Thyroid gland (tissue), 4 donors: ENCODE data around the gene VWCE. TPM values are rescaled to one million over a fixed set of nuclear protein-coding genes. Genes with fewer than 3 reads are reported as not detected.

Experiments
- DNase-seq, 2 donors: peaks; one replicate each; pipeline ENCODE4 v3.0.0-alpha.2; 2019
- H3K27ac ChIP-seq, 3 donors: fragments of 200-600 bp; sonication (generic); 1 replicate in 2 of 3; 2 replicates in 1 of 3; pipeline ENCODE4 v1.5.1; 2016 to 2019; ENCODE audit warnings: mild to moderate bottlenecking in 1 of 3, moderate library complexity in 1 of 3
- H3K27me3 ChIP-seq: fragments of 200-600 bp; sonication (generic); one replicate; pipeline ENCODE4 v1.5.1; 2019
- H3K36me3 ChIP-seq, 2 donors: fragments of 200-600 bp; sonication (generic); one replicate each; pipeline ENCODE4 v1.5.1; 2016 to 2019
- H3K4me1 ChIP-seq, 2 donors: fragments of 200-600 bp; sonication (generic); one replicate each; pipeline ENCODE4 v1.5.1; 2017 to 2019
- H3K4me3 ChIP-seq, 3 donors: fragments of 200-600 bp; sonication (generic); replicated peaks in 1 of 3; 1 replicate in 2 of 3; 2 replicates in 1 of 3; pipeline ENCODE4 v1.5.1; 2016; ENCODE audit warnings: mild to moderate bottlenecking in 1 of 3
- H3K9me3 ChIP-seq: fragments of 200-600 bp; sonication (generic); one replicate; pipeline ENCODE4 v1.5.1; 2017
- POLR2A ChIP-seq, 2 donors: fragments of 450-650 bp; IDR thresholded peaks; one replicate each; pipeline ENCODE4 v1.6.1; 2017; ENCODE audit warnings: antibody characterized with exemption in 2 of 2, mild to moderate bottlenecking in 2 of 2, moderate library complexity in 1 of 2
- WGBS, 2 donors: methylation state at CpG; one replicate each; pipeline ENCODE4 v1.1.5; 2017; 5-methylcytosine and 5-hydroxymethylcytosine counted together
- intact Hi-C: fragments of 100-400 bp; cut with DNase I; formaldehyde crosslinking; loops from one replicate; pipeline ENCODE4 v1.15.1; 2023
- total RNA-seq, 4 donors: library from RNA; depleted of rRNA; stranded (reverse); fragments of >200 nt; gene quantifications; one replicate each; pipeline ENCODE4 v1.2.3, GENCODE V29; 2016
- TF ChIP-seq, protein P1 (sequence below), 6 experiments: fragments of 200-600 bp in 3 of 6; fragments of 450-650 bp in 3 of 6; sonication (generic) in 3 of 6; IDR thresholded peaks; one replicate each; pipeline ENCODE4 v1.5.1; 2016 to 2019; ENCODE audit warnings: antibody characterized with exemption in 6 of 6, mild to moderate bottlenecking in 2 of 6, inconsistent platforms in 1 of 6, moderate library complexity in 1 of 6

Gene VWCE
- total RNA-seq, 4 donors from 2014 or later, result 0.54 to 2.5 (median 1.0) TPM

DNA sequence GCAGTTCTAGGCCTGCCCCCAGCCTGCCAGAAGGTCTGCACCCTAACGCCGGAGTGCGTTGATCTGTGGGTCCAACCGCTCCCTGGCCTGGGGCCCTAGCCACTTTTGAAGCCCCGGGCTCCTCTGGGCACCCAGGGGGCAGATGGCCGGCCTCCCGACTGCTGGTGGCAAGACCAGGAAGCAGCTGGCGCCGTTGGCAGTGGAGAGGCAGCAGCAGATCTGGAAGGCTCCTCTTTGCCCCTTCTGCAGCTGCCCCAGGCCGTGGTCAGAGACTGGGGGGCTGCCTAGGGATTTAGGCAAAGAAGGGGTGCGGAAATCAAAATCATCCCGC is 445 bp upstream of the VWCE start:
- peak; percentile 17 to 18 for DNase-seq
- intact Hi-C loops, result no loop called here
- H3K4me3 ChIP-seq, result peak overlapping the region in 1 of 3 donors; percentile 63
- no peaks in the 10 kb centered on the region for H3K9me3 ChIP-seq
- H3K27ac ChIP-seq, result peak overlapping the region in 1 of 3 donors; percentile 23
- H3K4me1 ChIP-seq, result peaks cover 8 to 25% of the 10 kb centered on the region in 2 donors
- TF ChIP-seq, protein P1, sequence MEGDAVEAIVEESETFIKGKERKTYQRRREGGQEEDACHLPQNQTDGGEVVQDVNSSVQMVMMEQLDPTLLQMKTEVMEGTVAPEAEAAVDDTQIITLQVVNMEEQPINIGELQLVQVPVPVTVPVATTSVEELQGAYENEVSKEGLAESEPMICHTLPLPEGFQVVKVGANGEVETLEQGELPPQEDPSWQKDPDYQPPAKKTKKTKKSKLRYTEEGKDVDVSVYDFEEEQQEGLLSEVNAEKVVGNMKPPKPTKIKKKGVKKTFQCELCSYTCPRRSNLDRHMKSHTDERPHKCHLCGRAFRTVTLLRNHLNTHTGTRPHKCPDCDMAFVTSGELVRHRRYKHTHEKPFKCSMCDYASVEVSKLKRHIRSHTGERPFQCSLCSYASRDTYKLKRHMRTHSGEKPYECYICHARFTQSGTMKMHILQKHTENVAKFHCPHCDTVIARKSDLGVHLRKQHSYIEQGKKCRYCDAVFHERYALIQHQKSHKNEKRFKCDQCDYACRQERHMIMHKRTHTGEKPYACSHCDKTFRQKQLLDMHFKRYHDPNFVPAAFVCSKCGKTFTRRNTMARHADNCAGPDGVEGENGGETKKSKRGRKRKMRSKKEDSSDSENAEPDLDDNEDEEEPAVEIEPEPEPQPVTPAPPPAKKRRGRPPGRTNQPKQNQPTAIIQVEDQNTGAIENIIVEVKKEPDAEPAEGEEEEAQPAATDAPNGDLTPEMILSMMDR (IDR thresholded peaks at IDR 0.05), result no peak
- no peak for TF ChIP-seq POLR2A (IDR thresholded peaks at IDR 0.05)
- H3K27me3 ChIP-seq, result no peaks in the 10 kb centered on the region
- WGBS, 2 donors, result 49 to 63% methylated on average over 9 to 11 of the region's 12 CpGs
- H3K36me3 ChIP-seq, result peaks cover 12 to 27% of the 10 kb centered on the region in 2 donors

DNA sequence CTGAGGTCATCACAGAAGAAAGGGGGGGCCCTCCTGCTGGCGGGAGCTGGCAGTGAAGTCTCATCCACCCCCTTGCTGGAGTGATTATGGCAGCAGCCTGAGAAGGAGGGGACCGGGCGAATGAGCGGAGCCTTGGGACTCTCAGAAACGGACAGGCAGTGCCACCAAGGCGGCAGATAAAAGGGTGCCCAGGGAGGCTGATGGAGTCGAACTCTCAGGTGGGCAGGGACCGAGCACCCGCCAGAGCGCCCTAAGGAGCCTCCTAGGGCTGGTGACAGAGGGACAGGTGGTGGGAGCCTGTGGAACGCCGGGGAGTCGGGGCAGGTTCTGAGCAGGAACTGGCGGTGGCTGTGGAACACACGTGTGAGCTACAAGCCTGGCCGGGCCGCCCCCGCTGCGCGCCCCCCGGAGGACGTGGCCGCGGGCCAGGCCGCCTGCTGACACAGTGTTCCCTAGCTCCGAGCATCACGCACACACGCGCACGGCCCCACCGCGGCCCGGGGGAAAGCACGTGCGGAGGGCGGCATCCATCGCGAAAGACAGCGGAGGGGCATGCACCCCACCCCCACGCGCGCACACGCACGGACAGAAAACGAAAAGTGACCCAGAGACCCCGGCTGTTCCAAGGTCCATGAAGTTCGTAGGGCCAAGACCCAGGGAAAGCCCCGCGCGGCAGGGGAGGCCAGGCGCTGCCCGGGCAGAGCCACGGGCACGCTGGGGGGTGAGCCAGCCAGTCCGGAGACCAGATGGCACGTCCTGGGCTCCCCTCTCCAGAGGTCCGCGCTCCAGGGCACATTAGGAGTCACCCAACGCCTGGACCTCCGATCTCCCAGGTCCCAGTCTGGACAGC is 1.0 kb downstream of the VWCE start:
- H3K4me1 ChIP-seq, result peaks cover 8 to 25% of the 10 kb centered on the region in 2 donors
- intact Hi-C loops, result no loop called here
- peak; percentile 61 to 69 for DNase-seq
- TF ChIP-seq, protein P1 (IDR thresholded peaks at IDR 0.05), result peak in 1 of 6 experiments; percentile 5
- no peak for TF ChIP-seq POLR2A (IDR thresholded peaks at IDR 0.05)
- H3K36me3 ChIP-seq, result peaks cover 0 to 13% of the 10 kb centered on the region in 2 donors
- no peak overlapping the region for H3K27ac ChIP-seq
- WGBS, 2 donors, result 4 to 9% methylated on average over 10 to 26 of the region's 60 CpGs
- peak overlapping the region; percentile 21 to 63 (median 50) for H3K4me3 ChIP-seq
- no peaks in the 10 kb centered on the region for H3K9me3 ChIP-seq
- no peaks in the 10 kb centered on the region for H3K27me3 ChIP-seq

DNA sequence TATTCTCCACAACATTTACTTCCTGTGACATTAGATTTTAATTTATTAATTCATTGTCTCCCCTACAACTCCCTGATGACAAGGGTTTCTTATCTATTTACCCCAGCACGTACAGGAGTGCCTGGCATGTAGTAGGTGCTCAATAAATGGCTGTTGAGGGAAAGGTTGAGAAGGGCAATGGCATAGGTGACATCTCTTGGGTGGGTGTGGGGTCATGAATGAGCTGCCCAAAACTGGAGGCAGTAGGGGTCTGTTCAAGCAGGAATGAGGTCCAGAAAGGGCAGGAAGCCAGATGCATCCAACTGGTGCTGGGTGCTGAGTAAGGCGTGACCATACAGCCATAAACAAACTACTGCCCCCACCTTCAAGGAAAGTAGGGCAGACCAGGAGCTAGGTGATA is 2.8 kb downstream of the VWCE start:
- intact Hi-C loops, result no loop called here

DNA sequence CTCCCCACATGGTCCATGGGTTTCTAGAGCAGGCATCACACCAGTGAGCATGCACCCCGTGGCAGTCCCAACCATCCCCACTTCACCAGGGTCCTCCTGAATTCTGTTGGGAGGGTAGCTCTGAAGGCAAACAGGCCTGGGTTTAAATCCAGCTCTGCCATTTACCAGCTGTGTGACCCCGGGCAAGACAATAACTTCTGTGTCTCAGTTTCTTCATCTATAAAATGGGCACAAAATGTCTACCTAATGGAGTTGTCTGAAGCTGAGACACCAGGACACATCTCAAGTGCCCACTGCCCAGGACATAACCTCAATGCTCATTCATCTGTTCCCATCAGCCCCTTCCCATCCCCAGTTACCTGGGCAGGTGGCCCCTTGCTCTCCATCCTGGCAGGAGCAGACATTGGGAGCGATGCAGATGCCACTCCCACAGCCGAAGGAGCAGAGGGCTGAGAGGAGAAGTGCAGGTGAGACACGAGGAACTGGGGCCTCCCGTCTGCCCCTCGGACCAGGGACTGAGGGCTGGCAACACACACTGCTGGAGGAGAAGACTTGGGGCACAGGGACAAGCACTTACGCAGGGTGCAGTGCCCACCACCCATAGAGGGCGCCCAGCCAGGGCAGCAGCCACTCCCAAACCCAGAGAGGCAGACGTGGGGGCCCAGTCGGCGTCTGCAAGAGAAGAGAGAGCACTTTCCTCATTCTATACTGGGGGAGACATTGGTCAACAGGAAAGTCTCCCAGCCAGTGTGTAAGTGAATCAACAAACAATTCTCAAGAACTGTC is 4.0 kb downstream of the VWCE start:
- DNase-seq, result no peak
- H3K4me1 ChIP-seq, result peaks cover 8 to 25% of the 10 kb centered on the region in 2 donors
- H3K9me3 ChIP-seq, result no peaks in the 10 kb centered on the region
- intact Hi-C loops, result no loop called here
- no peak overlapping the region for H3K4me3 ChIP-seq
- WGBS, 2 donors, result 87 to 88% methylated on average over 10 of the region's 12 CpGs
- no peaks in the 10 kb centered on the region for H3K27me3 ChIP-seq
- H3K36me3 ChIP-seq, result no peaks in the 10 kb centered on the region
- TF ChIP-seq, protein P1 (IDR thresholded peaks at IDR 0.05), result no peak
- TF ChIP-seq POLR2A (IDR thresholded peaks at IDR 0.05), result no peak
- H3K27ac ChIP-seq, result no peak overlapping the region

More for the DNA sequence above, 2.8 kb downstream of the VWCE start:
- no peaks in the 10 kb centered on the region for H3K27me3 ChIP-seq
- TF ChIP-seq, protein P1 (IDR thresholded peaks at IDR 0.05), result no peak
- no peak for TF ChIP-seq POLR2A (IDR thresholded peaks at IDR 0.05)
- WGBS, 2 donors, result 94 to 96% methylated on average over 2 of the region's 2 CpGs
- H3K4me1 ChIP-seq, result peaks cover 8 to 25% of the 10 kb centered on the region in 2 donors
- DNase-seq, result no peak
- no peak overlapping the region for H3K4me3 ChIP-seq
- no peaks in the 10 kb centered on the region for H3K9me3 ChIP-seq
- no peak overlapping the region for H3K27ac ChIP-seq
- no peaks in the 10 kb centered on the region for H3K36me3 ChIP-seq
